Measurements from ENCODE around the gene HOXC12. TPM values are rescaled to one million over a fixed set of nuclear protein-coding genes. Genes with fewer than 3 reads are reported as not detected.
A peak's percentile ranks its signal among the peaks of the same experiment; 100 is the strongest.

Gene HOXC12
- total and polyA plus RNA-seq, 2 experiments from 2014 or later: not detected

GRCh38 chr12:53985994-53986685 is 31.4 kb downstream of the HOXC12 start:
- H3K9me3 ChIP-seq (ENCODE audit: low read depth): no peaks in the 10 kb centered on the region
- TF ChIP-seq CTCF (IDR thresholded peaks at IDR 0.05; ENCODE audit: low read depth, low read length): no peak
- H3K4me3 ChIP-seq: no peak overlapping the region
- no peaks in the 10 kb centered on the region for H3K4me1 ChIP-seq (ENCODE audit: low read depth)
- H3K27ac ChIP-seq: no peak overlapping the region
- no peak for DNase-seq (ENCODE audit: low read depth in 1 of 2, low spot score in 1 of 2)
- H3K27me3 ChIP-seq: peaks cover 100% of the 10 kb centered on the region
- no peaks in the 10 kb centered on the region for H3K36me3 ChIP-seq

GRCh38 chr12:53986686-53987483 is 32.2 kb downstream of the HOXC12 start:
- no peak overlapping the region for H3K27ac ChIP-seq
- TF ChIP-seq CTCF (IDR thresholded peaks at IDR 0.05; ENCODE audit: low read depth, low read length): no peak
- no peaks in the 10 kb centered on the region for H3K36me3 ChIP-seq
- no peak for DNase-seq (ENCODE audit: low read depth in 1 of 2, low spot score in 1 of 2)
- no peaks in the 10 kb centered on the region for H3K4me1 ChIP-seq (ENCODE audit: low read depth)
- H3K4me3 ChIP-seq: no peak overlapping the region
- peaks cover 100% of the 10 kb centered on the region for H3K27me3 ChIP-seq
- no peaks in the 10 kb centered on the region for H3K9me3 ChIP-seq (ENCODE audit: low read depth)

- no peaks in the 10 kb centered on the region for H3K4me1 ChIP-seq (ENCODE audit: low read depth)
- H3K9me3 ChIP-seq (ENCODE audit: low read depth): no peaks in the 10 kb centered on the region
- no peak for DNase-seq (ENCODE audit: low read depth in 1 of 2, low spot score in 1 of 2)
- no peak overlapping the region for H3K27ac ChIP-seq
- no peak for TF ChIP-seq CTCF (IDR thresholded peaks at IDR 0.05; ENCODE audit: low read depth, low read length)
- no peak overlapping the region for H3K4me3 ChIP-seq
- H3K27me3 ChIP-seq: peaks cover 100% of the 10 kb centered on the region
- H3K36me3 ChIP-seq: no peaks in the 10 kb centered on the region
Measured at GRCh38 chr12:53987787-53988230, 33.1 kb downstream of the HOXC12 start.

- TF ChIP-seq CTCF (IDR thresholded peaks at IDR 0.05; ENCODE audit: low read depth, low read length): no peak
- H3K4me3 ChIP-seq: no peak overlapping the region
- H3K4me1 ChIP-seq (ENCODE audit: low read depth): no peaks in the 10 kb centered on the region
- no peaks in the 10 kb centered on the region for H3K36me3 ChIP-seq
- no peaks in the 10 kb centered on the region for H3K9me3 ChIP-seq (ENCODE audit: low read depth)
- H3K27me3 ChIP-seq: peaks cover 100% of the 10 kb centered on the region
- H3K27ac ChIP-seq: no peak overlapping the region
- no peak for DNase-seq (ENCODE audit: low read depth in 1 of 2, low spot score in 1 of 2)
Measured at GRCh38 chr12:53988541-53989226, 34.0 kb downstream of the HOXC12 start.

- peak; percentile 59 for TF ChIP-seq CTCF (IDR thresholded peaks at IDR 0.05; ENCODE audit: low read depth, low read length)
- no peaks in the 10 kb centered on the region for H3K36me3 ChIP-seq
- no peaks in the 10 kb centered on the region for H3K4me1 ChIP-seq (ENCODE audit: low read depth)
- H3K9me3 ChIP-seq (ENCODE audit: low read depth): no peaks in the 10 kb centered on the region
- H3K27me3 ChIP-seq: peaks cover 100% of the 10 kb centered on the region
- peak; percentile 45 to 66 for DNase-seq (ENCODE audit: low read depth in 1 of 2, low spot score in 1 of 2)
- no peak overlapping the region for H3K27ac ChIP-seq
- no peak overlapping the region for H3K4me3 ChIP-seq
Measured at GRCh38 chr12:53989227-53990113, 34.8 kb downstream of the HOXC12 start.

Data from cardiac muscle cell (in vitro differentiated cells and primary cell).